Hematopoietic multipotent progenitor cell treated with erythropoietin and hydrocortisone succinate and interleukin-3 and kit ligand, for 8 days (in vitro differentiated cells): Measurements from ENCODE around the gene CEP152.
A peak's percentile ranks its signal among the peaks of the same experiment; 100 is the strongest.
"Not testable (repeated sequence)": the region's sequence is repeated elsewhere in the genome, so short reads cannot be mapped to it uniquely, and the experiment has no call there.

Source experiments
- DNase-seq: peaks from one replicate; pipeline ENCODE4 v3.0.0-alpha.2; 2015

Gene CEP152

GRCh38 chr15:48803877-48804276 lies 7.0 kb downstream of the CEP152 start:
- DNase-seq: no peak

DNA sequence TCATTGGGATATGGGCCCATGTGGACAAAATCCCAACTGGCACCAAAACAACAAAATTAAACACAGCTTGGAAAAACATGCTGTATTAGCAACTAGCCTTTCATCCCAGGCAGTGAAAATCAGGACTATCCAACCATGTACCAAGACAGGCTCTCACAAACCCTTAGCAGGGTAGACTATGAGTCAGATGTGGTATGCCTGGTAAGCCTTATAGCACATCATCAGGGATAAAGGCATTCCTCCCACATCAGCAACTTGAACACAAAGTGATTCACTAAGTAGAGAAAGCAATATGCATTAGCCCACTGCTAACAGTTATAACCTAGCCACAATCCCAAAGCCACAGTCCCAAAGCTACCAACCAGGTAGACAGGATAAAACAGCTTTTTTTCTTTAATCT lies 8.0 kb downstream of the CEP152 start:
- DNase-seq: no peak

DNA sequence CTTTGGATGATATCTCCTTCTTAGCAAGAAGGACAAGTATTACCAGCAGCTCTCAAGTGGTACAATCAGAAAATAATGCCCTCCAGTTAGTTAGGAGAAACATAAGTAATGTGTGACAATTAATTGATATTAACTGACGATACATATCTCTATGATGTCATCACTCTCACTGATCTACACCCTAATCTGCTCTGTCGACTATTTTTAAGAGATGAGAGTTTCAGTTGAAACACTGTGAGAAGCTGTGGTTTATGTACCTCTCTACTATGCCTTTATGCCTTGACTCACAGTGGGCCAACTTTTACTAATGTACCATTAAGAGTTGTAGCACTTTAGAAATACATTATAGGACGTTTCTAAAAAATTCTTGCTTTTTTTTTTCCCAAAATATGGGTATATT lies 8.6 kb downstream of the CEP152 start:
- no peak for DNase-seq

DNA sequence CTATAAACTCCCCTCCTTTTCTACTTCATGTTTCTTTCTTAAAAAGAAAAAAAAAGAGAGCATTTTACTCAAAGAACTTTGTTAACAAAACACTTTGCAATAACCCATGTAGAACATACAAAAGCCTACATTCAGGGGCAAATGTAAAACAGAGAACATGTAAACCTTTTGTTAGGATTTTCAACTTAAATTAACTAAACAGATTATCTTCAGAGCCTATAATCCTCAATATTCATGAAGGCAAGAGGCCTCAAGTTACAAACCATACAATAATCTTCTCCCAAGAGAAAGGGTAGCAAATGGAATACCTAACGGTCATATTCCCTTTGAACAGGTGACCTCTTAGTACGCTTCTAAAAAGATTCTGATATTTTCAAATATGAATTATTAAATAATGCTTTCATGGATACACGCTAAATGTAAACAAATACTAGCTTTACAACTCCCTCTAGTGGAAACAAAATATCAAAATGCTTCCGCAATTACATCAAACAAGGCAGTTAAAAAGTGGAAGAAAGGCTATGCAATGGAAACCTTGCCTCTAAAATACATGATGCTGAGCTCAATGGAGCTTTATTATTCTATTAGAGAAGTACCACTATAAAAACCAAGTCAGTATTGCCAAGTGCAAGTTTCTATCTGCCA lies 9.9 kb downstream of the CEP152 start:
- DNase-seq: peak; percentile 77

DNA sequence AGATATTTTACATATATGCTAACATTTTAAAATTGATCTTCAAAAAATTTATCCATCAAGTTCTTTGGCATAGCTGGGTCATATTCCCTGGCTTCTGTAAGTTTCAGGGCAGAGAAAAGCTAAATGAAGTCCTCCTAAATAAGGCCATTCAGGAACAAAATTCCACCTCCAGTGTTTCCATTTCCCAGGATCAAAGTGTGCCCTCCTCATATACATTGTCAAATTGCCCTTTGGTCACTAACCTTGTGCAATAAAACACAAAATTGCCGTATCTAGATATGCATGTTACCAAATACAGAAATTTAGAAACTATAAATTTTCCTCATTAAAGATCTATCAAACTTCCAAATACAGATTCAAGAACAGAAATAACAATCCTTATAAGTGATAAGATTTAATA lies 10.6 kb downstream of the CEP152 start:
- DNase-seq: no peak

- DNase-seq: peak; percentile 30
Measured at GRCh38 chr15:48798319-48798718, 12.6 kb downstream of the CEP152 start.

DNA sequence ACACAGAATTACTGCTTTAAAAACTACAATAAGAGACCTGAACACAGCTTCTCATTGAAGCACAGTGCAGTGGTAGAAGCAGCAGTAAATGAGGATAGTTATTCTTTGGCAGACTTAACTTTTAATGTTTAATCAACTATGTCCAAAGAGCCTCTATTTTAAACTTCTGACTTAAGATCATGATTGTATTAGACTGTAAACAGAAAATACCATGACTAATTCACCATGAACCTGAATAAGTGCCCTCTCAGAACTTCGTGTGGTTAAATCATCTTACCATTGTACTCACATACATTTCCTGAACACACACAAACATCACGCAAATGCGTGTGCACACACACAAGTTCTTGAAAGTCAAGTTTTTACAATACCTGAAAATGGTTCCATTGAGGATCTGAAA lies 13.9 kb downstream of the CEP152 start:
- no peak for DNase-seq

DNA sequence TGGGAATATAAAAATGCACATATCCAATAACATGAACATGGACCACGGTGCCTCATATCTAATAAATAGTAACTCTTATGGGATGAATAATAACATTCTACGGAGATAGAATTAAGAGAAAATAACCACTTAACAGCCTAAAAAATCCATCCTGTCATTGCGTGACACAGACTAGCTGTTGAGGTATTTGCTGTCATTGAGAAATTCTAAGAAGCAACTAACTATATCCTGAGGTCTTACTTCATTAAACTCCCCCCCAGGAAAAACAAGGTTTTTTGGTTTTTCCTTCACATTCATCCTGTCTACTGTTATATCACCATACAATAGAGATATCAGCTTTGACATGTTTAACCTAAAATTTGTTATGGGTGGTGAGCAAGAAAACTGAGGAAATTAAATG lies 14.3 kb downstream of the CEP152 start:
- DNase-seq: peak; percentile 21

DNA sequence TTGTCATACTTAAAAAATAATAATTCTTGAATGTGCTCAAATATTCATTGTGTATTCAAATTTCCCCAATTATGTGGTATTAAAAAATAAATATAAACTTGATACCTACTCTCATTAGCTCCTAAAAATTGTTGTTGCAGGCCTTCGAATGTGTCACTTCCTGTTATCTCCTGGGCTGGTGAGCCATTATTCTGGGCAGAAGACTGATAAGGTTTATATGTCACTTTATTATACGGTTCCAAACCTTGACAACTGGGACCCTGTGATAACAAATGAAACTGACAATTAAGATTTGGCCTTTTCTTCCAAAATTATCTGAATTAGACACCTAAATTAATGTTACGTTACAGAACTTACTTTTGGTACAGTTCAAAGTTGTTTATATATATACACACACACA lies 15.0 kb downstream of the CEP152 start:
- peak; percentile 93 for DNase-seq

DNA sequence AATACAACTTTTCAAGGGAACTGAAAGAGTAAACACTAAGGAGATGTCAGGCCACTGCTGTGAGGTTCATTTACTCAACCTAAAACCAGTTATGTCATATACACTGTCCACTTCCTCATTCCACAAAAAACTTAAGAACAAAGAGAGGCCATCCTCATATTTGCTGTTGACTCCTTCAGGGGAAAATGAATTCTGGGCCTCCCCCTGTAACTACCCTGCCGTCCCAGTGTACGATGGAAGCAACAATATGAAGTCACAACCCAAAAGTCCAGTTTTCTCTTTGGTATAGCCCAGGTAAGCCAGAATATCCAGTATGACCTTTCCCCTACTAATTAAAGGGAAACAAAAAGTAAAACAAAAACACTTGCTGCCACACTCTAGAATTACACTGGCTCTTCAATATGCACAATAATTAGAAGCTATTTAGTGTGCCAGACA lies 16.2 kb downstream of the CEP152 start:
- DNase-seq: peak; percentile 29

DNA sequence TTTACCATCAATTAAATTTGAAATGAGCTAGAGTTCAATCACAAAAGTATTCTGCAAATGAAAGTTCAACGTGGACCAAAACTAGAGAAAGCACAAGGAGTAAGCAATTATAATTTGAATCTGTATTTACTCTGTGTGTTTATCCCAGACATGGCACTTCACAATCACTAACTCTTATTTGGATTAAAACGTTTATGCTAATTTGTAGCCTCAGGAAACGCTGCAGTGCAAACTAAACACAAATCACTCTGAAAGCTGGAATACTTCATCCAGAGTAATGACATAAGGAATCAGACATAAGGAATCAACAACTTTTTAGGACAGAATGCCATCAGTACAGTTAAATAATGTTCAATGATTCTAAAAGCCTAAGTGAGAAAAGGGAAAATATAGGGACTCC lies 18.5 kb downstream of the CEP152 start:
- DNase-seq: no peak

DNA sequence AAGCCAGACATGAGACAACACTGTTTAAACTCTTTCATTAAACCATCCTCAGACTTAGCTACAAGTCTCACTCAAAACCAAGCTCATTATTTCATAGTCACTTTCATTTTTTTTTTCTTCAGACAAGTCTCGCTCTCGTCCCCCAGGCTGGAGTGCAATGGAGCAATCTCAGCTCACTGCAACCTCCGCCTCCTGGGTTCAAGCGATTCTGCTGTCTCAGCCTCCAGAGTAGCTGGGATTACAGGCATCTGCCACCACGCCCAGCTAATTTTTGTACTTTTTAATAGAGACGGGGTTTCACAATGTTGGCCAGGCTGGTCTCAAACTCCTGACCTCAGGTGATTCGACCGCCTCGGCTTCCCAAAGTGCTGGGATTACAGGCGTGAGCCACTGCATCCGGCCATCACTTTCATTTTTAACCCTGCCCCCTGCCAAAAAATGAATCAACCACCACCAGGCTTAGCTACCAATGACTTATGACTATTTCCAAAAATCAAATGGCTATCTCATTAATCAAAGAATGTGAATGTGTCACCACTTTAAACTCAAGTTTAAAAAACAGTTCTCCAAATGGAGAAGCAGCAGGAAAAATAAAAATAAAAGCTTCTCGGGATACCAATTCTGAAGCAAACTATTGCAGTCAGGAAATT lies 20.3 kb downstream of the CEP152 start:
- not testable (repeated sequence) for DNase-seq

- no peak for DNase-seq
Measured at GRCh38 chr15:48785712-48786111, 25.2 kb downstream of the CEP152 start.

DNA sequence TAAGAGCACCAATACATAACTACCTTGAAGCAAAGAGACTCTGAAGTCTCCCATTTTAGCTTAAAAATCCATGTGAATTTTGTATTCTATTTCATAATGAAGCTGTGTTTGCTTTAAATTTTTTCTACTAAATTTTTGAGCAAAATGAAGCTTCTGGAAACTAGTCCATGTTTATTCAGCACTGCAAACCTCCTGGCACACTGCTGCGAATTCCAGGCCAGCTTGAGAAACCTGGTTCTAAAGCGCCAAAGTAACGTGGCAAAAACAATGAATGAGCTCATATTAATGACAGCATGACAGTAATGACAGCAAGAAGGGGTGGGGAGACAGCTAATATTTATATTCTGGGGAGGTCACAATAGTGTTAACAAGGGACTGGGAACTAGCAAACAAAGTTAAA lies 25.7 kb downstream of the CEP152 start:
- no peak for DNase-seq

DNA sequence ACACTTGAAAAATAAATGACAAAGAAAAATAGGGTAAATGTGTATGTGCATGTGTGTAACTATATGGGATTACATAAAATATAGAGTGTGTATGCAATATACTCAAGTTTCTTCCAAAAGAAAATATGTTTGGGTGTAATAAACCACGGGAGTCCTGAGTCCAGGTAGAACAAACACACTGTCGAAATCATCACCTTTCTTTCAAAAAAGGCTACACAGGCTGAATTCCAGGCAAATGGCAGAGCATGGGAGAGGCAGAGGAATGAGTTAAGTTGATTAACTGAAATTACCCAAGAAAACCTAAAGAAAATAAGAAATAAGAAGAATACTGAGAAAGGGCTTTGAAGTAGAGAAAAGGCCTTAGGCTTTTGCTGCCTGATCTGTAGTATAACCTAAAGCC lies 26.1 kb downstream of the CEP152 start:
- DNase-seq: no peak

GRCh38 chr15:48782911-48783310 lies 28.0 kb downstream of the CEP152 start:
- no peak for DNase-seq

DNA sequence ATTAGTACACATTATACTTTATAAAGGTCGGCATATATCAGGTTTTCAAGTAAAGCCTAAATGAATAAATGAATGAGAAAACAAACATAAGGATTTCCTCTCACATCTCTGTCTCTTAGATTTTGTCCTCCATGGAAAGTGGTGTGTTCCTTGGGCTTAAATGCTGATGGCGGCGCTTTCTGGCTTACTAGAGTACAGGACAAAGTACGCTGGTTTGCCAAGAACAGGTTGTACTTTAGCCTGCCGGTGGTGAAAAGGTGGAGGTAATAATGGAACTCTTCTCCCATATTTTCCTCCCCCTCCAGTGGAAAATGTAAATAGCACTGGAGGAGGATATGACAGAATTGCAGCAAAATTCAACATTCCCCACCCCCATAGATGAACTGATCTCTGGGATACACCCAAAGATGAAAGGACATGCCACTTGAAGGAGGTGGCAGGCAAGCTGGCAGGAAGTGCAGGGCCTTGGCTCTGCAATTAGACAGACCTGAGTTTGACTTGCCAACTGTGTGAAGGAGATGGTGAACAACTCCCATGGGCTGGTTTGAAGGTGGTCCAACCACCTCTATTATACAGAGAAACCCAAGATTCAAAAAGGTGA lies 29.3 kb downstream of the CEP152 start:
- DNase-seq: no peak

DNA sequence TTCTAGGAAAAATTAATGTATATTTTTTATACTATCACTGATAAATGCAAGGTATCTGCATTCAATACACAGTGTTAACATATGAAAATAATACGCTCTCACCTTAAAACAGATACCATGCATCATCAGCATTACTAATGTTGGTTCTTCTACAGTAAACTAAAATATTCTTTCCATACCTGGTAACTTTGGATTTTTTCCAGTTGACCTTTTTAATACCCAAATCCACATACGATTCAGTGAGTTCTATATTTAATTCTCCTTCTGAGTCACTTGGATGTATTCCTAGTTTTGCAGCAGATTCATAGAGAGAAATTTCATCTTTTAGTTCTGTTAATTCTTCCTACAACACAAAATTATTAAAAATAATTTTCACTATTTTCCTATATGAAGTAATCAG lies 29.9 kb downstream of the CEP152 start:
- no peak for DNase-seq

DNA sequence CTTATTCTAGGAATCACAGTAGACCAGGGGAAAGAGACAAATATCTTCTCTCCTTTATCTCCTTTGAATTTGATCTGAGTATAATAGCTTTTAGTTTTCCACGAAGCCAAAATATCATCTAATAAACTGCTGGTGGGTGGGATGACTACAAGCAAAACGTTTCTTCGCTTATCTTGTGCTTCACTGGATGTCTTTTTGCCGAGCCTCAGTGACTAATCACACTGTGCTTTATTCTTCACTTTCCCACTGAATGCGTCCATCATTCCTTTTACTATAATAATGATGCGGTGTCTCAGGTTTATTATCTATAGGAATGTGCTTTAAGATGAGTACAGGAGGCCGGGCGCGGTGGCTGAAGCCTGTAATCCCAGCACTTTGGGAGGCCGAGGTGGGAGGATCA lies 32.5 kb downstream of the CEP152 start:
- no peak for DNase-seq

DNA sequence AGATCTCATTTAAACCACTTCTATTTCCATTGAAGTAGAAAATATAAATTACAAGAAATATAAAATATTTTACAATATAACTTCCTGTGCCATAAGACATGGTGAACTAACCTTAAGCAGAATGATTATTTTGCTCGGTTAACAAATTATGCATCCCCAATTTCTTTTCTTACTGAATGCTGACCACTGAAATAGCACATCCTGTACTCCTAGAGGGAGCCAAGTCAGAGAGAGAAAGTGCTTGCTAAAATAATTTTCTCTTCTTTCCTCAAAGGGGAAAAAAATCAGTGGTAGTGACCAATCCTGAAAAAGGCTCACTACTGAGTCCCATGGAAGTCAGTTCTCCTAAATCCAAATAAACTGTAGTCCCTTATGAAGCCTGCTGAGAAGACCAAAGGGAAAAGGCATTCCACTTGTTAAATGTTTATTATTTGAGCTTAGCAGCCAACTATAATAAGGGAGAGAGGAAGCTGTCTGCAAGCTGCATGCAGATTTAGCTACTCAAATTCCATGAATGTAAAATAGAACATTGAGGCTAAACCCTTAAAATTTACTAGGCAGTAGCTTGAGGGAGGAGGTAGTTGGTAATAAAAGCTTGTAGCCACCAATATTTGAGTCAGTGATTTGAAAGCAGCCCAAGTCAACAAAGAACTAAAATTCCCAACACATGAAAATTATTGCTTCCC lies 33.1 kb downstream of the CEP152 start:
- no peak for DNase-seq

DNA sequence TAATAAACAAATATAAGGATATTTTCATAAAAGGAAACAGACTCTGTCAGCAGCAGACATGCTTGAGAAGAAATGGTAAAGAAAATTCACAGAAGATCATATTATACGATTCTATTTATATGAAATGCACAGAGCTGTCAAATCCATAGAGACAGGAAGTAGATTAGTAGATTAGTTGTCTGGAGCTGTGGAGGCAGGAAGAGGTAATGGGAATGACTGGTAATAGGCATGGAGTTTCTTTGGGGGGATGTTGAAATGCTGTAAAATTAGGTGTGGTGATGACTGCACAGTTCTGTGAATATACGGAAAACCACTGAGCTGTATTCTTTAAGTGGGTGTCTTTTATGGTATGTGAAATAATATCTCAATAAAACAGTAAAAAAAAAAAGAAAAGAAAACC lies 35.3 kb downstream of the CEP152 start:
- no peak for DNase-seq

DNA sequence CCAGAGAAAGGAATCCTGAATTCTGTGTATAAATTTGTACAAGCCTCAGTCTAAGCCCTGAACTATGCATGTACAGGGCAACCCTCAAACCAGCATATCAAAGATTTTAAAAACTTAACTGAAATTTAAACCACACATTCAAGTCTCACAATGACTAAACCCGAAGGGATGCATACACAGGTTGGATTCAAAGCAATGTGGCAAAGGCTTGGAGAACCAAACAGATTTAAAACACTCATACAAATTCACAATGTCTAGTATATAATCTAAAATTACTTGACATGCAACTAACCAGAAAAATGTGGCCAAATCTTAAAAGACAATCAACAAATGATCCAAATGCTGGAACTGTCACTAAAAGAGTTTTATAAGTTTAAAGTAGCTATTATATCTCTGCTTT lies 36.4 kb downstream of the CEP152 start:
- no peak for DNase-seq

- peak; percentile 11 for DNase-seq
Measured at GRCh38 chr15:48766196-48766595, 44.7 kb downstream of the CEP152 start.

GRCh38 chr15:48765022-48765421 lies 45.8 kb downstream of the CEP152 start:
- DNase-seq: peak; percentile 74
